Tibial artery (tissue), 4 donors: ENCODE data around the gene ALDH16A1.
"Not testable (repeated sequence)": the region's sequence is repeated elsewhere in the genome, so short reads cannot be mapped to it uniquely, and the experiment has no call there.

ENCODE experiments used
- DNase-seq, 2 donors: peaks; one replicate each; pipeline ENCODE4 v3.0.0-alpha.2; 2019
- H3K27ac ChIP-seq, 2 donors: fragments of 200-600 bp; sonication (generic) in 1 of 2; 1 replicate in 1 of 2; 2 replicates in 1 of 2; pipeline ENCODE4 v1.5.1; 2018 to 2019; ENCODE audit warnings: mild to moderate bottlenecking in 1 of 2
- H3K27me3 ChIP-seq, 2 donors: fragments of 200-600 bp; sonication (generic) in 1 of 2; one replicate each; pipeline versions ENCODE4 v1.5.1 to v1.6.0; 2016 to 2019
- H3K36me3 ChIP-seq, 3 donors: fragments of 200-600 bp; sonication (generic) in 2 of 3; one replicate each; pipeline ENCODE4 v1.5.1; 2016 to 2019; ENCODE audit warnings: mild to moderate bottlenecking in 2 of 3
- H3K4me1 ChIP-seq, 4 donors: fragments of 200-600 bp; sonication (generic) in 2 of 4; 1 replicate in 3 of 4; 2 replicates in 1 of 4; pipeline ENCODE4 v1.5.1; 2016 to 2019
- H3K4me3 ChIP-seq, 2 donors: fragments of 200-600 bp; sonication (generic) in 1 of 2; 1 replicate in 1 of 2; 2 replicates in 1 of 2; pipeline ENCODE4 v1.5.1; 2018 to 2019; ENCODE audit warnings: mild to moderate bottlenecking in 2 of 2
- H3K9me3 ChIP-seq, 3 donors: fragments of 200-600 bp; sonication (generic) in 1 of 3; one replicate each; pipeline ENCODE4 v1.5.1; 2016 to 2019
- CTCF ChIP-seq, 2 experiments: fragments of 200-600 bp in 1 of 2; fragments of 450-650 bp in 1 of 2; IDR thresholded peaks; one replicate each; pipeline ENCODE4 v1.5.1; 2017 to 2019; ENCODE audit warnings: antibody characterized with exemption in 2 of 2, mild to moderate bottlenecking in 1 of 2, moderate library complexity in 1 of 2
- intact Hi-C: fragments of 100-400 bp; cut with DNase I; formaldehyde crosslinking; loops from one replicate; pipeline ENCODE4 v1.15.0; 2023; ENCODE audit warnings: low total_unique reads

Gene ALDH16A1

GRCh38 chr19:49456326-49456725 is 3.3 kb downstream of the ALDH16A1 start:
- Histone ChIP-seq H3K4me1 (peaks cover 0 to 14% (median 8%) of the 10 kb centered on the region in 4 donors), H3K27me3 (no peaks in the 10 kb centered on the region), H3K27ac (peak overlapping the region in 1 of 2 donors; percentile 17), H3K9me3 (no peaks in the 10 kb centered on the region), H3K36me3 (peaks cover 9 to 15% (median 14%) of the 10 kb centered on the region in 3 donors), H3K4me3 (no peak overlapping the region)
- DNase-seq: no peak
- TF ChIP-seq CTCF (IDR thresholded peaks at IDR 0.05): no peak
- intact Hi-C loops: no loop called here

GRCh38 chr19:49458567-49458903 is 5.5 kb downstream of the ALDH16A1 start:
- peaks cover 9 to 25% (median 15%) of the 10 kb centered on the region in 3 donors for H3K36me3 ChIP-seq
- intact Hi-C loops: no loop called here
- H3K4me3 ChIP-seq: no peak overlapping the region
- no peak overlapping the region for H3K27ac ChIP-seq
- DNase-seq: no peak
- peaks cover 0 to 10% (median 8%) of the 10 kb centered on the region in 4 donors for H3K4me1 ChIP-seq
- TF ChIP-seq CTCF (IDR thresholded peaks at IDR 0.05): no peak
- no peaks in the 10 kb centered on the region for H3K9me3 ChIP-seq
- H3K27me3 ChIP-seq: no peaks in the 10 kb centered on the region

- no peaks in the 10 kb centered on the region for H3K9me3 ChIP-seq
- intact Hi-C loops: no loop called here
- no peak for DNase-seq
- H3K27me3 ChIP-seq: no peaks in the 10 kb centered on the region
- no peak for TF ChIP-seq CTCF (IDR thresholded peaks at IDR 0.05)
- peaks cover 9 to 33% (median 21%) of the 10 kb centered on the region in 3 donors for H3K36me3 ChIP-seq
- no peak overlapping the region for H3K4me3 ChIP-seq
- H3K4me1 ChIP-seq: peaks cover 0 to 2% (median 1%) of the 10 kb centered on the region in 4 donors
- no peak overlapping the region for H3K27ac ChIP-seq
These were observed 6.4 kb downstream of the ALDH16A1 start for GRCh38 chr19:49459388-49459787.

GRCh38 chr19:49461130-49461529 is 8.1 kb downstream of the ALDH16A1 start:
- H3K4me1 ChIP-seq, DNase-seq, intact Hi-C loops, H3K27me3 ChIP-seq, H3K4me3 ChIP-seq, H3K27ac ChIP-seq, H3K9me3 ChIP-seq: not testable (repeated sequence)
- peaks cover 9 to 51% (median 37%) of the 10 kb centered on the region in 3 donors for H3K36me3 ChIP-seq

- no peak for TF ChIP-seq CTCF (IDR thresholded peaks at IDR 0.05)
- DNase-seq: no peak
- no peak overlapping the region for H3K27ac ChIP-seq
- no peak overlapping the region for H3K4me3 ChIP-seq
- H3K27me3 ChIP-seq: no peaks in the 10 kb centered on the region
- no peaks in the 10 kb centered on the region for H3K4me1 ChIP-seq
- no peaks in the 10 kb centered on the region for H3K9me3 ChIP-seq
- peaks cover 9 to 55% (median 38%) of the 10 kb centered on the region in 3 donors for H3K36me3 ChIP-seq
- intact Hi-C loops: no loop called here
These were observed 8.6 kb downstream of the ALDH16A1 start for GRCh38 chr19:49461656-49462055.

GRCh38 chr19:49462492-49462891 is 9.5 kb downstream of the ALDH16A1 start:
- Histone ChIP-seq H3K9me3 (no peaks in the 10 kb centered on the region), H3K4me1 (no peaks in the 10 kb centered on the region), H3K27ac (no peak overlapping the region), H3K36me3 (peaks cover 9 to 61% (median 38%) of the 10 kb centered on the region in 3 donors), H3K27me3 (no peaks in the 10 kb centered on the region), H3K4me3 (no peak overlapping the region)
- DNase-seq: no peak
- intact Hi-C loops: no loop called here
- no peak for TF ChIP-seq CTCF (IDR thresholded peaks at IDR 0.05)
